Measurements from ENCODE around the gene KREMEN1.

The KREMEN1 gene

DNA sequence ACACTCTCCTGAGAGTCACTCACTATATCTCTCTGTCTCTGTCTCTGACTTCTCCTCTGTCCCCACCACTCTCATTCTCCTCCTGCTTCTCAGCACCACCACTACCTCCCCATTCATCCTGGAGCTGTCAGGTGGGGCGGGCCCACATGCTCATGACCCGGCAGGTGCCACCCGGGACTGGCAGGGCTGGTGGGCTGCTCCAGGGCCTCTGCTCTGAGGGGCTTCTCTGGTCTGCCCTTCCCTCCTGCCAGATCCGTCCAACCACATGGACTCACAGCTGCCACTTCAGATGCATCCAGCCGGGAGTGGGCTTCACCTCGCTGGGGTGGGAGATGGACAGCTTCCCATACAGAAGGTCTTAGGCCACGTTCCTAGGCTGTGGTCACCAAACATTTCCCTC lies 128.1 kb downstream of the KREMEN1 start:
- Histone ChIP-seq H3K27me3 (ENCODE audit: low read depth, low read length) (no peaks in the 10 kb centered on the region), H3K4me3 (ENCODE audit: low read depth in 1 of 2, low read length in 2 of 2) (no peak overlapping the region), H3K36me3 (ENCODE audit: control insufficient read depth in 1 of 2, insufficient read depth in 2 of 2, low read length in 2 of 2) (no peaks in the 10 kb centered on the region), H3K4me1 (ENCODE audit: control insufficient read depth in 1 of 2, insufficient read depth in 2 of 2, low read length in 2 of 2) (peaks cover 0 to under 1% of the 10 kb centered on the region in 2 donors), H3K9me3 (ENCODE audit: control insufficient read depth in 1 of 2, low read length in 2 of 2) (no peaks in the 10 kb centered on the region), H3K27ac (ENCODE audit: low read length) (no peak overlapping the region)

DNA sequence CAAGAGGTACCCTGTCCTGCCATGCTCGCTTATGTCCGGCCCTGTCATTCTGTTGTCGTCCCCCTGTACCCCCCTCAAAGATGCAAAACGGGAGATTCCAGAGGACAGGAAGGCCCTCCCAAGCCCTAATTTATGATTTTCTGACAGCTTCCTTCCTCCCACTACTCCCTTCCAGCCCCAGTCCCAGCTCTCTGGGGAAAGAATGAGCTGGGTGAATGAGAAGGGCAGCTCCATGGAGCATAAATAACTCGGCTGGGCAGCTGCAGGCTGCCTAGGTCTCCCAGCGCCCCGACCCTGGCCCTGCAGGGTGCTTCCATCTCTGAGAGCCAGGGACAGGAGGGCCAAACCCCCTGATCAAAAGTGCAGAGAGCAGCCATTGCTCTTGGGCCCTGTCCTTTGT lies 128.9 kb downstream of the KREMEN1 start:
- no peak overlapping the region for H3K4me3 ChIP-seq (ENCODE audit: low read depth in 1 of 2, low read length in 2 of 2)
- H3K4me1 ChIP-seq (ENCODE audit: control insufficient read depth in 1 of 2, insufficient read depth in 2 of 2, low read length in 2 of 2), result peaks cover 0 to 9% of the 10 kb centered on the region in 2 donors
- H3K9me3 ChIP-seq (ENCODE audit: control insufficient read depth in 1 of 2, low read length in 2 of 2), result no peaks in the 10 kb centered on the region
- H3K27me3 ChIP-seq (ENCODE audit: low read depth, low read length), result no peaks in the 10 kb centered on the region
- no peaks in the 10 kb centered on the region for H3K36me3 ChIP-seq (ENCODE audit: control insufficient read depth in 1 of 2, insufficient read depth in 2 of 2, low read length in 2 of 2)
- H3K27ac ChIP-seq (ENCODE audit: low read length), result no peak overlapping the region

DNA sequence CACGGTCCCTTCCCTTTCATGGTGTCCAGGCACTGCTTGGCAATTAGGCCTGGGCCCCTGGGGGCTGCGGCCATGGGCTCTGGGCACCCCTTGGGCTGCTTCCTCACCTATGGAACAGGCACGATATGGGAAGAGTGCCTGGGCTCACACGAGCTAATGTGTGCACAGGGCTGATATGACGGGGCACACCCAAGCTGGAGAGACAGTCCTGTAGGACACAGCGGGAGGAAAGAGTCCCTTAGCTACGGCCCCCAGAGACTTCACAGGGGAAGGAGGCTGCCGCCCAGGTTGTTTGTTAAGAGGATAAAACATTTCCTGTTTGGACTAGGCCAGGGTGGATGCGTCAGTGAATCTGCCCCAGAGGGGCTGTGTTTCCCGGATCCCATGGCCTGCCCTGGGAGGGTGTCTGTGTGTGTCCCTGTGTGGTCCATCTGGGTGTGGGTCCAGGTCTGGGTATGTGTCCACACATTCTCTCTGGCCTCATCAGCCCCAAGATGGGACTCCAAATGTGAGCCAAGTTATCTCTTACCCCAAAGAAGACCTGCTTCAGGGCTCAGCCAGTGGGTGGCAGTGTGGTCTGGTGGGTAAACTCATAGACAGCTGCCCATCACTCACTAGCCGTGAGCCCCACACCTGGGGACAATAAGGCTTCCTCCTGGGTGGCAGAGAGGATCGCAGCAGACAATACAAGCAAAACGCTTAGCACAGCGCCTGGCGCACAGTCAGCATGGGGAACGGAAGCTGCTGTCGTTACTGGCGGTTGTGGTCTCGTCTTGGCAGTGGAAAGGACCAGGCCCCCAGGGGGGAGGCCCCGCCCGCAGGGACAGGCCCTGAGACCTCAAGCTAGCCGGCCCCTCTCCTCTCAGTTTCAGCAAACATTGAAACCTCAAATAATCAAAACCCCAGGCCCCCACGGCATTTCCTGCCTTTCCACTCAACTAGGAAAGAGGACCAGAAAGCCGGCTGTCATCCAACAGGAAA lies 129.7 kb downstream of the KREMEN1 start:
- Histone ChIP-seq H3K9me3 (ENCODE audit: control insufficient read depth in 1 of 2, low read length in 2 of 2) (no peaks in the 10 kb centered on the region), H3K36me3 (ENCODE audit: control insufficient read depth in 1 of 2, insufficient read depth in 2 of 2, low read length in 2 of 2) (no peaks in the 10 kb centered on the region), H3K27ac (ENCODE audit: low read length) (no peak overlapping the region), H3K27me3 (ENCODE audit: low read depth, low read length) (no peaks in the 10 kb centered on the region), H3K4me1 (ENCODE audit: control insufficient read depth in 1 of 2, insufficient read depth in 2 of 2, low read length in 2 of 2) (peaks cover 0 to 10% of the 10 kb centered on the region in 2 donors), H3K4me3 (ENCODE audit: low read depth in 1 of 2, low read length in 2 of 2) (no peak overlapping the region)

DNA sequence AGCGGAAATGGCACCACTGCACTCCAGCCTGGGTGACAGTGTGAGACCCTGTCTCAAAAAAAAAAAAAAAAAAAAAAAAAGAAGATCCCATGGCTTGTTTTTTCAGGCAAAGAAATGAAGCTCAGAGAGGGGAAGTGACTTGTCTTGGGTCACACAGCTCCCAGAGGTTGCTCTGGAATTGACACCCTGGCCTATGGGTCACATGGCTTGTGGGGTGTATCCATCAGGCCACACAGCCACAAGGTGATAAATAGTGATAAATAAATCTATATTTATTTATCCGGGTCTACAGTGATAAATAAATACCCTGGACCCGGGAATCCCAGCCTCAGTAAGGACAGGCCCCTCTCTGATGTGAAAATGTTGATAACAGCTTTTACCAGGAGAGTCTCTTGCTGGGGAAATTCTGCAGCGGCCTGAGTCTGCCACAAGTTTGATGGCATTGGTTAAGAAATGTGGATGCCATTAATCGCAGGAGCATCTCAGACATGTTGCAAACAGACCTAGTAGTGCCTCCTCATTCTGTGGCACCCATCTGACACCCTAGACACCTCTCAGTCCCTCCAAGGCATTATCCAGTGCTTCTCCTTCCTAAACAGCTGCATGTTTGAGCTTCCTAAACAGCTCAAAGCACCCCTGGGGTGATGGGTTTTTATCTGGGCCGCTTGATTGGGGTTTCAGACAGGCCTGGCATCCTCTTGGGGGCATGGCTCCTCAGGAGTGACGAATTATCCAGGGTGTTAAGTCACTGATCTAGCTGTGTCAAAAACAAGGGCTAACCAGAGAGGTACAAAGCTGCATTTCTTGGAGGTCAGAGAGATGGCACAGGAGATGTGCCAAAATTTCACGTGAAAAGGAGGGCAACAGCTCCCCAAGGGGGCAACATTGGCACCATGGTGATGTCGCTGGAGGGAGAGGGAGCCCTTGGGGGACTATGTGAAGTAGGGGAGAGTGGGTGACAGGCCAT lies 130.9 kb downstream of the KREMEN1 start:
- peaks cover 0 to 10% of the 10 kb centered on the region in 2 donors for H3K4me1 ChIP-seq (ENCODE audit: control insufficient read depth in 1 of 2, insufficient read depth in 2 of 2, low read length in 2 of 2)
- no peaks in the 10 kb centered on the region for H3K9me3 ChIP-seq (ENCODE audit: control insufficient read depth in 1 of 2, low read length in 2 of 2)
- no peak overlapping the region for H3K4me3 ChIP-seq (ENCODE audit: low read depth in 1 of 2, low read length in 2 of 2)
- no peaks in the 10 kb centered on the region for H3K36me3 ChIP-seq (ENCODE audit: control insufficient read depth in 1 of 2, insufficient read depth in 2 of 2, low read length in 2 of 2)
- no peak overlapping the region for H3K27ac ChIP-seq (ENCODE audit: low read length)
- H3K27me3 ChIP-seq (ENCODE audit: low read depth, low read length), result no peaks in the 10 kb centered on the region

DNA sequence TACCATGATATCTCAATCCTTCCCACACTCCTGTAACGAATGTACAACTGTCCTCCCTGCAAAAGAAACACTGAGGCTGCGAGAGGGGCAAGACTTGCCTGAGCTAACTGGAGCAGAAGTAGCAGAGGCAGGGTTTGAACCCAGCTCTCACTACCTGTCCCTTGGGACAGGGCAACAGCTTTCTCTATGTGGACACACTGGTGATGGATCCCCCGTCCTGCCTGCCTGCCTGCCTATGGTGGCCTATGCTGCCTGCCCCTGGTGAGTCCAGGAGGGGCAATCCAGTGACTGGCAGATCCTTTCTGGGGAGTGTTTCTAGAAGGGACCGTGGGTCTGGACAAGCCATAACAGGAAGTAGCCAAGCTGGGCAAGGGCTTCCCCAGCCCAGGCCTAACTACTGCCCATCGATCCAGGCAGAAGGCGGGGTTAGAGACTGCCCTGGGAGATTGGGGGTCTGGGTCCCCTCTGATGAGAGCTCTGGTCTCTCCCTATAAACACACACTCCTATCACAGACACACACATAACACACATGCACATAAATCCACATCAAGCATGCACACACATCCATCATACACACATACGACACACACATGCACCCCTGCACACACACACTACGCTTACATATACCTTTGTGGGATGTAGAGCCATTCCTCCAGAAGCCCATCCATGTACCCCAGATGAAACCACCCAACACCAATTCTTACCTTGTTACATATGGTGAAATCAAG lies 131.8 kb downstream of the KREMEN1 start:
- no peaks in the 10 kb centered on the region for H3K36me3 ChIP-seq (ENCODE audit: control insufficient read depth in 1 of 2, insufficient read depth in 2 of 2, low read length in 2 of 2)
- H3K27me3 ChIP-seq (ENCODE audit: low read depth, low read length), result no peaks in the 10 kb centered on the region
- H3K9me3 ChIP-seq (ENCODE audit: control insufficient read depth in 1 of 2, low read length in 2 of 2), result no peaks in the 10 kb centered on the region
- no peak overlapping the region for H3K27ac ChIP-seq (ENCODE audit: low read length)
- peaks cover 0 to 10% of the 10 kb centered on the region in 2 donors for H3K4me1 ChIP-seq (ENCODE audit: control insufficient read depth in 1 of 2, insufficient read depth in 2 of 2, low read length in 2 of 2)
- no peak overlapping the region for H3K4me3 ChIP-seq (ENCODE audit: low read depth in 1 of 2, low read length in 2 of 2)

DNA sequence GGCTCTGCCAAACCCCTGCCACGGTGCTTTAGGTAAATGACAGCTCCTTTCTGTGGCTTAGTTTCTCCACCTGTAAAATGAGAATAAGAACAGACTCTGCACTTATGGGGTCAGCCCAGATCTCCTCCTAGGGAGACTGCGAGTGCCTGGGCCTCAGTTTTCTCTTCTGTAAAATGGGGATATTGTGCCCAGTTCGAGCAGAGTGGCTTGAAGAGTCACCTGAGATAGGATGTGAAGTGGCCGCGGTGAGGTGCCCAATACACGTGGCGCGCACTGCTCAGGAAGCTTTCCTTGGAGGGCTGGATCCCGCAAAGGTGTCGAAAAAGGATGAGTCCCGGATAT lies 132.4 kb downstream of the KREMEN1 start:
- Histone ChIP-seq H3K36me3 (ENCODE audit: control insufficient read depth in 1 of 2, insufficient read depth in 2 of 2, low read length in 2 of 2) (no peaks in the 10 kb centered on the region), H3K27me3 (ENCODE audit: low read depth, low read length) (no peaks in the 10 kb centered on the region)

DNA sequence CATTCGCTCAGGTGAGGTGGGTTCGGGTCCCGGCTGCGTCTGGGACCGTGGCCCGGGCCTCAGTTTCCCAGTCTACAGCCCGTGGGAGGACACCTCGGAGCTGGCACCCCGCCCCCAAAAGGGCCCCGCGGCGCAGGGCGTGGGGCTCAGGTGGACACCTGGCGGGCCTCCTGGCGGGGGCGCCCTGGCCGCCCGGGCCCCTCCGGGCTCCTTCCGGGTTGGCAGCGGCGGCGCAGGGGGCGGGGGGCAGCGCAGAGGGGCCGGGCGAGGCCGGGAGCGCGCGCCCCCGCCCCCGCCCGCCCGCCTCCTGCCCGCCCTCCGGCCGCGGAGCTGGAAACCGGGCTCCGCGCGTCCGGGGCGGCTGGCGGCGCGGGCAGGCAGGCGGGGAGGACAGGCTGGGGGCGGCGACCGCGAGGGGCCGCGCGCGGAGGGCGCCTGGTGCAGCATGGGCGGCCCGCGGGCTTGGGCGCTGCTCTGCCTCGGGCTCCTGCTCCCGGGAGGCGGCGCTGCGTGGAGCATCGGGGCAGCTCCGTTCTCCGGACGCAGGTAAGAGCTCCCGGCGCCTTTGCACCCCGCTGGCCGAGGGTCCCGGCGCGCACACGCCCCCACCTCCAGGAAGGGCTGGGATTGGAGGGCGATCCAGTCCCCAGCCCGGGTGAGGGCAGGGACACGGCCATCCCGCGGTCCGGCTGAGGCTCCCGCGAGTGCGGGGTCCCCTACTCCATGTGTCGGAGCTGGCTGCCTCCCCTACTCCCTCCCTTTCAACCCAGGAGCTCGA lies 132.9 kb downstream of the KREMEN1 start, which contains the start of gene EMID1:
Gene EMID1, plus strand, starts transcription at position 303 of the 778 bp plus-strand sequence. Its CDS starts 143 bp downstream, at position 446.
- H3K27ac ChIP-seq (ENCODE audit: low read length), result no peak within 1 kb of the TSS

More for the DNA sequence above, 132.4 kb downstream of the KREMEN1 start:
- H3K9me3 ChIP-seq (ENCODE audit: control insufficient read depth in 1 of 2, low read length in 2 of 2), result no peaks in the 10 kb centered on the region
- no peak overlapping the region for H3K27ac ChIP-seq (ENCODE audit: low read length)
- H3K4me3 ChIP-seq (ENCODE audit: low read depth in 1 of 2, low read length in 2 of 2), result peak overlapping the region in 1 of 2 donors; percentile 51
- H3K4me1 ChIP-seq (ENCODE audit: control insufficient read depth in 1 of 2, insufficient read depth in 2 of 2, low read length in 2 of 2), result peaks cover 0 to 10% of the 10 kb centered on the region in 2 donors

DNA sequence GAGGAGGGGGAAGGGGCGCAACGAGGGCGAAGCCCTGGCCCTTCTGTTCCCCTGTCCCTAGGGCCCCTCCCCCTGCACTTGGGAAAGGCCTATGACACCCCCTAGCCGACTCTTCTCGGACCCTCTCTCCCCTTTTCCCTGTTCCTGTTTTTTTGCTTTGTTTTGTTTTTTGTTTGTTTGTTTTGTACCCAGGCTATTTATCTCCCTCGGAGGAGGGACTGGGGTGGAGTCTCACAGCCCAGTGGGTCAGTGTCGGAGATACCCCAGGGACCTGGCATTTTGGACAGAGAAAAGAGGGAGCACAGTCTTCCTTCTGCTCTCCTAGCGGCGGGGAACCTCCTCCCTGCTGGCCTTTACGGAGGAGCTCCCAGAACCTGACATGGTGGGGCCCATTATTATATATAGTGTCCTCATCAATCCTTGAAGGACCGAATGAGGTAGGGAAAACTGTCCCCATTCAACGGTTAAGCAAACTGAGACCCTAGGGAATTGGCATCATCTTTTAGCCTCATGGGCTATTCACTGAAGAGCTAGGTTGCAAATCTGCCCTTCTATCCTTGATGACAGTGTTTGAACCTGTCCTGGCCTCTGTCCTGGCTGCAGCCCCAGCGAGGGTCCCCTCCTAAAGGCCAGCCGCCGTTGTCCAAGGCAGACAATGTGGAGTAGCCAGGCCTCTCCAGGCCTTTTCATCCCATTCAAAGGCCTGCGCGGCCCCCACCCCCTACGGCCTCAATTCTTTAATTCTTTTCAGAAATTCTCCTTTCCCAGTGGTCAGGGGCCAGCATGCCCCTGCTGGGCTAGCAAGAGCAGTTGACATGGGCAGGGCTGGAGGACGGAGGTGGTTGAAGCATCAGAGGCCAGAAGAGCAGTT lies 133.8 kb downstream of the KREMEN1 start:
- H3K4me1 ChIP-seq (ENCODE audit: control insufficient read depth in 1 of 2, insufficient read depth in 2 of 2, low read length in 2 of 2), result peaks cover 0 to 10% of the 10 kb centered on the region in 2 donors
- peak overlapping the region; percentile 24 to 68 for H3K4me3 ChIP-seq (ENCODE audit: low read depth in 1 of 2, low read length in 2 of 2)
- H3K27me3 ChIP-seq (ENCODE audit: low read depth, low read length), result no peaks in the 10 kb centered on the region
- no peaks in the 10 kb centered on the region for H3K36me3 ChIP-seq (ENCODE audit: control insufficient read depth in 1 of 2, insufficient read depth in 2 of 2, low read length in 2 of 2)
- no peak overlapping the region for H3K27ac ChIP-seq (ENCODE audit: low read length)
- H3K9me3 ChIP-seq (ENCODE audit: control insufficient read depth in 1 of 2, low read length in 2 of 2), result no peaks in the 10 kb centered on the region

More for the DNA sequence above, 132.9 kb downstream of the KREMEN1 start, which contains the start of gene EMID1:
- H3K9me3 ChIP-seq (ENCODE audit: control insufficient read depth in 1 of 2, low read length in 2 of 2), result no peaks in the 10 kb centered on the region
- peak within 1 kb of the TSS; percentile 24 to 68 for H3K4me3 ChIP-seq (ENCODE audit: low read depth in 1 of 2, low read length in 2 of 2)
- H3K4me1 ChIP-seq (ENCODE audit: control insufficient read depth in 1 of 2, insufficient read depth in 2 of 2, low read length in 2 of 2), result peaks cover 0 to 10% of the 10 kb centered on the region in 2 donors
- H3K27me3 ChIP-seq (ENCODE audit: low read depth, low read length), result no peaks in the 10 kb centered on the region
- H3K36me3 ChIP-seq (ENCODE audit: control insufficient read depth in 1 of 2, insufficient read depth in 2 of 2, low read length in 2 of 2), result no peaks in the 10 kb centered on the region

DNA sequence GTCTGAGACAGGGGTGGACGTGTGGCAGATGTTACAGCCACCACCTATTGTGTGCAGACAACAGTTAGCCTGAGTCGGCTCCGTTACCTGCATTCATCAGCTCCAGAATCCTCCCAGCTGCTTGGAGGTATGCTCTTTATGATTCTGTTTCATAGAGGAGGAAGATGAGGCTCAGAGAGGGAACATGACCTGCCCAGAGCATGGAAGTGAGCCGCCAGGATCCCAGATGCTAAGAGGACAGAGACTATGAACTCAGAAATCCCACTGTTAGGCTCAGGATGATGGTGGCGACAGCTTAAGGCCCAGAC lies 134.4 kb downstream of the KREMEN1 start:
- Histone ChIP-seq H3K36me3 (ENCODE audit: control insufficient read depth in 1 of 2, insufficient read depth in 2 of 2, low read length in 2 of 2) (no peaks in the 10 kb centered on the region), H3K9me3 (ENCODE audit: control insufficient read depth in 1 of 2, low read length in 2 of 2) (no peaks in the 10 kb centered on the region), H3K27ac (ENCODE audit: low read length) (no peak overlapping the region), H3K27me3 (ENCODE audit: low read depth, low read length) (no peaks in the 10 kb centered on the region), H3K4me1 (ENCODE audit: control insufficient read depth in 1 of 2, insufficient read depth in 2 of 2, low read length in 2 of 2) (peaks cover 0 to 10% of the 10 kb centered on the region in 2 donors), H3K4me3 (ENCODE audit: low read depth in 1 of 2, low read length in 2 of 2) (no peak overlapping the region)

All from muscle layer of duodenum (tissue), 2 donors.